ENCODE results near the gene KRTAP10-4.
"Not testable (repeated sequence)": the region's sequence is repeated elsewhere in the genome, so short reads cannot be mapped to it uniquely, and the experiment has no call there.

KRTAP10-4 gene

DNA sequence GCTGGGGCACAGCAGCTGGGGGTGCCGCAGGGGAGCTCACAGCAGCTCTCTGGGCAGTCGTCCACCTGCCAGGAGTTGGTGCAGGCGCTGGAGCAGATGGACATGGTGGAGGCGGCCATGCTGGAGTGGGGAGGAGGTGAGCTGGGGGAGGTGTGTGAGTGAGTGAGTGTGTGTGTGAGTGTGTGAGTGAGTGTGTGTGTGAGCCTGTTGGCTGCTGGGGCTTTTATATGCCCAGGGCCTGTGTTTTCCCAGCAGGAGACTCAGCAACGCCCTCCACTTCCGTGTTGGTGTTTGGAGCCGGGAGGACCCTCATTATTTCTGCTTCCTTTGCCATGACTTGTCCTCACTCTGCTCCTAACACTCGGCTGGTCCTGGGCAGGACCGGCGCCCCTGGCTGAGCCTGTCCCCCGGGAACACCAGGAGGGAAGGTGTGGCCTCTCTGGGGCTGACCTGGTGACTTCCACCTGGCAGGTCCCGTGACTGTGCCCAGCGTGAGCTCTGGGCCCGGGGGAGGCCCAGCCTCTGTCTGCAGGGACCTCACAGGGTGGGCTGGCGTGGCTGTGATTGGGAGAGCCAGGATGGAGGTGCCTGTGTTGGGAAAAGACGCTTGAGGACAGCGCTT, 22.1 kb upstream of the KRTAP10-4 start, which contains the start of gene KRTAP10-2:
KRTAP10-2 (minus strand) TSS at position 166 of the 622 bp plus-strand sequence; CDS start at position 119, 47 bp downstream.
- H3K27ac ChIP-seq: no peak within 1 kb of the TSS
- ChIA-PET POLR2A (ENCODE audit: low non-redundant PET) (no interaction called here), CTCF (no interaction called here)
- TF ChIP-seq, protein P1, sequence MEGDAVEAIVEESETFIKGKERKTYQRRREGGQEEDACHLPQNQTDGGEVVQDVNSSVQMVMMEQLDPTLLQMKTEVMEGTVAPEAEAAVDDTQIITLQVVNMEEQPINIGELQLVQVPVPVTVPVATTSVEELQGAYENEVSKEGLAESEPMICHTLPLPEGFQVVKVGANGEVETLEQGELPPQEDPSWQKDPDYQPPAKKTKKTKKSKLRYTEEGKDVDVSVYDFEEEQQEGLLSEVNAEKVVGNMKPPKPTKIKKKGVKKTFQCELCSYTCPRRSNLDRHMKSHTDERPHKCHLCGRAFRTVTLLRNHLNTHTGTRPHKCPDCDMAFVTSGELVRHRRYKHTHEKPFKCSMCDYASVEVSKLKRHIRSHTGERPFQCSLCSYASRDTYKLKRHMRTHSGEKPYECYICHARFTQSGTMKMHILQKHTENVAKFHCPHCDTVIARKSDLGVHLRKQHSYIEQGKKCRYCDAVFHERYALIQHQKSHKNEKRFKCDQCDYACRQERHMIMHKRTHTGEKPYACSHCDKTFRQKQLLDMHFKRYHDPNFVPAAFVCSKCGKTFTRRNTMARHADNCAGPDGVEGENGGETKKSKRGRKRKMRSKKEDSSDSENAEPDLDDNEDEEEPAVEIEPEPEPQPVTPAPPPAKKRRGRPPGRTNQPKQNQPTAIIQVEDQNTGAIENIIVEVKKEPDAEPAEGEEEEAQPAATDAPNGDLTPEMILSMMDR (conservative IDR thresholded peaks at IDR 0.05; ENCODE audit: low read depth): no peak
- no peak for DNase-seq (ENCODE audit: low spot score)

DNA sequence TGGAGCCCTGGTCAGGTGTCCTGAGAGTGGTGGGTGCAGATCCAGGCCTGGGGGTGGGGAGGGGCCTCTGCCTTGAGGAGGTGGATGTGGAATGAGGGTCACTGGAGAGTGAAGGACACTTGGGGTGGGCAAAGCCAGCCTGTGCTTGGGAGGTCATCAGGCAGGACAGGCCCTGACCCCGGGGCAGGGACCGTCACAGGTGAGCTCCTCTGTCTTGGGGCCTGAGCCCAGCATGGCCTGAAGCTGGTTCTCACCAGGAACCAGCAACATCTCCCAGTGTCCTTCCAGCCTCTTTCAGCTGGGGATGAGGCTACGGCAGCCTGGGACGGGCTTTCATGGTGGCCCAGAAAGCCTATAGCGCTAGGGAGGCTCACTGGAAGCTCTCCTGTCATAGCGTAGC, 21.4 kb upstream of the KRTAP10-4 start:
- no peak for DNase-seq (ENCODE audit: low spot score)
- H3K27ac ChIP-seq: no peak overlapping the region
- CTCF ChIA-PET: no interaction called here
- TF ChIP-seq, protein P1 (conservative IDR thresholded peaks at IDR 0.05; ENCODE audit: low read depth): no peak
- POLR2A ChIA-PET (ENCODE audit: low non-redundant PET): no interaction called here

DNA sequence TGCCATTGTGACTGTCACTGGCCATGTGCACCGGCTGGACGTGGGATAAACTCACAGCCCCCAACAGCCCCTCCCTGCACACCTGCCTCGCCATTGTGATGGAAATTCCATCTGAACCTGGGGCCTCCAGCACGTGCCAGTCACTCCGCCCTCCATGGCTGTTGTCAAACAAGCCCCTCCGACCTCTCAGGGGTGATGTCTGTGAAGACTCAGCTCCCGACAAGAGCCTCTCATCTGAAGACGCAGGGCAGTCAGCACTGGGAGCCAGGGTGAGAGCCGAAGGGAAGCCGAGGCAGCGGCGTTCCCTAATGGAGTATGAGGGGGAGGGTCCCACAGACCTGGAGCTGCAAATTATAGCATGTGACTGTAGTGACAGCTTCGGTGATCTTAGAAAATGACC, 20.8 kb upstream of the KRTAP10-4 start:
- H3K27ac ChIP-seq: no peak overlapping the region
- DNase-seq (ENCODE audit: low spot score): no peak
- ChIA-PET POLR2A (ENCODE audit: low non-redundant PET) (no interaction called here), CTCF (no interaction called here)
- TF ChIP-seq, protein P1 (conservative IDR thresholded peaks at IDR 0.05; ENCODE audit: low read depth): no peak

DNA sequence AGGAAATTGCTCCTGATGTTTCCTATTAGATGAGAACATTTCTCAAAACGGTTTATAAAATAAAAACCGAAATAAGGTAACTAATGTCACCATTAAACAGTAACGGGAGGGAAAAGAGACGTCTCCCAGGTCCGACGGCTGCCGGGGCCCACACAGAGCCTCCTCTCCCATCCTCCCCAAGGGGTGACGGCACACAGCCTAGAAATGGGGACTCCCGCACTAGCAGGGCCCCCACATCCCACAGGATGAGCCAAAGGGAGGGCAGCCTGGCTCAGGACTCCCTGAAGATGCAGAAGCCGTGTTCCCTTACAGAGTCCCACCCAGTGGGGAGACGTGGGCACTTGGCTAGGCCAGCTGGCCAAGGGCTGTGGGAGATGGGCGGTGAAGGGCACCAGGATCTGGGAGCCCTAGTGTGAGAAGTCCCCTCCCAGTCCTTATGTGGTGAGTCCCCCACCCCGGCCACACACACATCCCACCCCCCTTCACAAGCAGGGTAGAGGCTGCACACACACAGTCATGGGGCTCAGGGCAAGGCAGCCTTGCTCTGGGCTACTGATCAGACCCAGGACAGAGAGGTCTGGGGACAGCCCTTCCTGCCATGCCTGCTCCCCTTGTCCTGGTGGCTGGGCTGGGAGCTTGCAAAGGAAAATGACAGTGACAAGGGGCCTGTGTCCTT, 18.2 kb upstream of the KRTAP10-4 start:
- H3K27ac ChIP-seq: no peak overlapping the region
- ChIA-PET CTCF (interaction anchor here (0.7 kb wide), 1 partner anchor 238 kb away, joined by 4 read pairs; no protein-coding TSS in a partner anchor), POLR2A (ENCODE audit: low non-redundant PET) (no interaction called here)
- TF ChIP-seq, protein P1 (conservative IDR thresholded peaks at IDR 0.05; ENCODE audit: low read depth): no peak
- DNase-seq (ENCODE audit: low spot score): no peak

DNA sequence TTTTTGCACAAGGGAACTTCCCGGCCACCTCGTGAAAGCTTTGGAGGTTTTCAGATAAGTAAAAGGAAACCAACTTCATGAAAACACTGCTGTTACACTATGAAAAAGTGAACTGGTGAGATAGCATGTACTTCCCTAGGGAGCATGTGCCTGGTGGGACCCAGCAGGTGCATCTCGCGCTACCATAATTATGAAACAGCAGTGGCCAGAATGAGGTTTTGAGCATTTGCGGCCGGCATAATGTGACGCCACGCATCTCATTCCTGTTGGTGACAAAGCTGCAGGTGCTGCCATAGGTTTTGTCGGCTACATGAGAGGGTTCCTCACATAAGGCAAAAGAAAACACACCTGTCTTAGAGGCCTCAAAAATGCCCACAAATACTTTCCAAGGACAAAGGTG, 16.6 kb upstream of the KRTAP10-4 start:
- no peak overlapping the region for H3K27ac ChIP-seq
- TF ChIP-seq, protein P1 (conservative IDR thresholded peaks at IDR 0.05; ENCODE audit: low read depth): no peak
- DNase-seq (ENCODE audit: low spot score): no peak
- CTCF ChIA-PET: interaction anchor here (0.6 to 0.8 kb wide), 4 partner anchors 40 to 706 kb away, joined by 3 to 4 read pairs (median 4); no protein-coding TSS in a partner anchor
- POLR2A ChIA-PET (ENCODE audit: low non-redundant PET): no interaction called here

DNA sequence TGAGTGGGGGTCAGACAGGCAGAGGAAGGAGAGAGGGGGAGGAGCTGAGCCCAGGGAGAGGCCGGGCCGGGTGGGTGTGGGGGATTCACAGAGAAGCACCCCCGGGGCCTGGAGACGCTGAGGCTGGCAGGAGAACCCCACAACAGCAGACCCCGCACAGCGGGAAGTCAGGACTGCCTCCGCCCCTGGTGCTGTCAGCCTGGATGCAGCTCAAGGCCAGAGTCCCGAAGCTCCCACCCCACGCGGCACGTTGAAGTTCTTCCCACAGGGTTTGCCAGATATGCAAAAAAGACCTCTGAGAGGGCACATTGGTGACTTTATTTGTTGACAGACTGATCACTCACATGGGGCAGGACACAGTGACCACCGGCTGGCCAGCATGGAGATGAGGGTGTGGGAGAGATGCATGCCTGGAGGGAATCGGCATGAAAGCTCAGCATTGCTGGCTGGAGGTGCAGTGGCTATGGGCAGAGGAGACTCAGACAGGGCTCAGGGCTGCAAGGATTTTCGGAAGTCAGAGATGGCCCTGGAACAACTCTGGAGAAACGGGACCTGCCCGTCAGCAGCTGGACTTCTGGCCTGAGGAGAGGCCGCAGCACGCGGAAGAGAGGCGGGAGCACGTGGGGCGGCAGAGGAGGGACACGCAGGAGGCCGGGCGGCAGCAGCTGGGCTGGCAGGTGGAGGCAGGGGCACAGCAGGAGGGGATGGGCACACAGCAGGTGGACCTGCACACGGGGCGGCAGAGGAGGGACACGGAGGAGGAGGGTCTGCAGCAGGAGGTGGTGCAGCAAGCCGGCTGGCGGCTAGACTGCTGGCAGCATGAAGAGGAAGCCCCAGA, 15.8 kb upstream of the KRTAP10-4 start:
- no peak for DNase-seq (ENCODE audit: low spot score)
- ChIA-PET POLR2A (ENCODE audit: low non-redundant PET) (no interaction called here), CTCF (interaction anchor here (0.6 to 0.8 kb wide), 3 partner anchors 41 to 167 kb away, joined by 3 to 4 read pairs (median 3); no protein-coding TSS in a partner anchor)
- TF ChIP-seq, protein P1 (conservative IDR thresholded peaks at IDR 0.05; ENCODE audit: low read depth): no peak
- no peak overlapping the region for H3K27ac ChIP-seq

DNA sequence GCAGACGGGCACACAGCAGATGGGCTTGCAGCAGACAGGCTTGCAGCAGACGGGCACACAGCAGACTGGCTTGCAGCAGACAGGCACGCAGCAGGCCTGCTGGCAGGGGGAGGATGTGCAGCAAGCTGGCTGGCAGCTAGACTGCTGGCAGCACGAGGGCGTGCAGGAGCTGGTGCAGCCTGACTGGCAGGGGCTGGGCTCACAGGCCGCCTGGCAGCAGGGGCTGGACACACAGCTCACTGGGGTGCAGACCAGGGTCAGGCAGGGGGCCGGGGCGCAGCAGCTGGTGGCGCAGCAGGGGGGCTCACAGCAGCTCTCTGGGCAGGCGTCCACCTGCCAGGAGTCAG, 15.2 kb upstream of the KRTAP10-4 start:
- POLR2A ChIA-PET (ENCODE audit: low non-redundant PET); DNase-seq (ENCODE audit: low spot score); H3K27ac ChIP-seq: not testable (repeated sequence)
- CTCF ChIA-PET: interaction anchor here (0.7 kb wide), 1 partner anchor 44 kb away, joined by 3 read pairs; no protein-coding TSS in a partner anchor
